DND-41 (cell line): ENCODE measurements around the gene FSTL1.

ENCODE experiments used
- EZH2 ChIP-seq: IDR thresholded peaks from 3 replicates; pipeline ENCODE4 v1.6.1; 2012; ENCODE audit warnings: borderline replicate concordance, low read depth, mild to moderate bottlenecking, moderate library complexity, low read length, inconsistent platforms; ENCODE audit not compliant: severe bottlenecking
- TF ChIP-seq, protein P1 (sequence below): IDR thresholded peaks from 2 replicates; pipeline ENCODE4 v1.5.1; 2012; ENCODE audit warnings: borderline replicate concordance, low read length, moderate library complexity, mild to moderate bottlenecking; ENCODE audit not compliant: poor library complexity, severe bottlenecking; ENCODE audit errors: extremely low read depth

DNA sequence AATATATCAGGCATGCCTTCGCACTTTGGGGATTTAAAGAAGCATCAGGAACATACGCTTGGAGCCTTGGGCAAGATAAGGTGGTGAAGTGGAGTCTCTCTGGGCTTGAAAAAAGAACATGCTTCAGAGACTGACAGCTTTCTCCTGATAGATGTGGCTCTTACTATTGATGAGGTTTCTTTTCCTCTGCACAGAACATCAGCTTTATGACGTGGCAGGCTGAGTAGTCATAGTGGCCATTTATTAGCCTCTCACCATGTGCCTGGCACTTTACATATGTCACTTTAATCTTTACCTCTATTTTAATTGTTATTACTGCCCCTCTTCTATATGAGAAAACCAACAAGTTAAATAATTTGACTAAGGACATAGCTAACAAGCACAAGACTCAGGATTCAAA, 82.6 kb downstream of the FSTL1 start:
- TF ChIP-seq EZH2: no peak
- TF ChIP-seq, protein P1, sequence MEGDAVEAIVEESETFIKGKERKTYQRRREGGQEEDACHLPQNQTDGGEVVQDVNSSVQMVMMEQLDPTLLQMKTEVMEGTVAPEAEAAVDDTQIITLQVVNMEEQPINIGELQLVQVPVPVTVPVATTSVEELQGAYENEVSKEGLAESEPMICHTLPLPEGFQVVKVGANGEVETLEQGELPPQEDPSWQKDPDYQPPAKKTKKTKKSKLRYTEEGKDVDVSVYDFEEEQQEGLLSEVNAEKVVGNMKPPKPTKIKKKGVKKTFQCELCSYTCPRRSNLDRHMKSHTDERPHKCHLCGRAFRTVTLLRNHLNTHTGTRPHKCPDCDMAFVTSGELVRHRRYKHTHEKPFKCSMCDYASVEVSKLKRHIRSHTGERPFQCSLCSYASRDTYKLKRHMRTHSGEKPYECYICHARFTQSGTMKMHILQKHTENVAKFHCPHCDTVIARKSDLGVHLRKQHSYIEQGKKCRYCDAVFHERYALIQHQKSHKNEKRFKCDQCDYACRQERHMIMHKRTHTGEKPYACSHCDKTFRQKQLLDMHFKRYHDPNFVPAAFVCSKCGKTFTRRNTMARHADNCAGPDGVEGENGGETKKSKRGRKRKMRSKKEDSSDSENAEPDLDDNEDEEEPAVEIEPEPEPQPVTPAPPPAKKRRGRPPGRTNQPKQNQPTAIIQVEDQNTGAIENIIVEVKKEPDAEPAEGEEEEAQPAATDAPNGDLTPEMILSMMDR: no peak
